GM12878 (cell line): Measurements from ENCODE around the gene ANO3. TPM values are rescaled to one million over a fixed set of nuclear protein-coding genes. Genes with fewer than 3 reads are reported as not detected.

ENCODE experiments used
- ATAC-seq: fragments of 200-7000 bp; cut with Tn5 transposase; 3 replicates; pipeline ENCODE4 v1.9.1; 2020; ENCODE audit warnings: mild to moderate bottlenecking, moderate library complexity
- BruUV-seq: library from RNA; stranded (reverse); fragments of 400-500 nt; replicated peaks from 2 replicates; lab custom pipeline; 2021; lab: Mats Ljungman, UMichigan
- CTCF ChIA-PET: fragments of 300-600 bp; sonication (Branson Sonifier 250); formaldehyde crosslinking; extraction: SDS; loops from one replicate; lab custom pipeline; 2021; ENCODE audit warnings: inconsistent platforms; lab: Yijun Ruan, JAX
- POLR2A ChIA-PET: fragments of 350-600 bp; formaldehyde crosslinking; extraction: SDS; loops from one replicate; lab custom pipeline; 2021; ENCODE audit warnings: inconsistent platforms; lab: Charles Lee
- RAD21 ChIA-PET: fragments of 300-600 bp; sonication (Branson Sonifier 250); formaldehyde crosslinking; loops from one replicate; lab custom pipeline; 2023; ENCODE audit warnings: antibody characterized with exemption; ENCODE audit not compliant: unreplicated experiment; lab: Charles Lee
- SMC1A ChIA-PET: fragments of 300-600 bp; sonication (Branson Sonifier 250); formaldehyde crosslinking; loops from one replicate; lab custom pipeline; 2023; ENCODE audit not compliant: unreplicated experiment, uncharacterized antibody; lab: Charles Lee
- DNase-seq: peaks from one replicate; pipeline ENCODE4 v3.0.0-alpha.2; 2011; ENCODE audit warnings: low read depth, low spot score
- FAIRE-seq: peaks from 3 replicates; lab custom pipeline; 2011; peaks lifted over from hg19 to GRCh38; lab: Jason Lieb, UNC
- H2AFZ ChIP-seq: 2 replicates; pipeline ENCODE4 v1.6.0; 2011; ENCODE audit warnings: low read depth, low read length, control low read depth; ENCODE audit not compliant: control insufficient read depth
- H3K27ac ChIP-seq: 2 replicates; pipeline ENCODE4 v1.5.1; 2011; ENCODE audit warnings: control low read depth; ENCODE audit not compliant: control insufficient read depth, insufficient read depth
- H3K27me3 ChIP-seq, 2 experiments: replicated peaks in 1 of 2; 2 replicates each; pipeline versions ENCODE4 v1.6.0 to v1.6.1; 2011; ENCODE audit warnings: low read length in 1 of 2; ENCODE audit not compliant: control insufficient read depth in 2 of 2, insufficient read depth in 2 of 2
- H3K36me3 ChIP-seq, 2 experiments: 2 replicates each; pipeline ENCODE4 v1.5.1; 2011; ENCODE audit warnings: low read length in 1 of 2; ENCODE audit not compliant: control insufficient read depth in 2 of 2, insufficient read depth in 2 of 2
- H3K4me1 ChIP-seq: 2 replicates; pipeline ENCODE4 v1.6.1; 2011; ENCODE audit warnings: mild to moderate bottlenecking, low read length, moderate library complexity, mixed read lengths; ENCODE audit not compliant: control insufficient read depth, insufficient read depth
- H3K4me2 ChIP-seq: 2 replicates; pipeline ENCODE4 v1.6.0; 2011; ENCODE audit warnings: control low read depth; ENCODE audit not compliant: control insufficient read depth, insufficient read depth
- H3K4me3 ChIP-seq: fragments of 200-600 bp; sonication (generic); 2 replicates; pipeline ENCODE4 v1.5.1; 2016
- H3K79me2 ChIP-seq: 2 replicates; pipeline ENCODE4 v1.6.0; 2011; ENCODE audit warnings: low read length; ENCODE audit not compliant: control insufficient read depth, insufficient read depth
- H3K9ac ChIP-seq: 2 replicates; pipeline ENCODE4 v1.8.0; 2011; ENCODE audit warnings: low read length, control low read depth, mixed read lengths; ENCODE audit not compliant: control insufficient read depth, insufficient read depth
- H3K9me3 ChIP-seq: replicated peaks from 3 replicates; pipeline ENCODE4 v1.5.1; 2011; ENCODE audit warnings: mild to moderate bottlenecking, low read length; ENCODE audit not compliant: control insufficient read depth, insufficient read depth
- H4K20me1 ChIP-seq: 2 replicates; pipeline ENCODE4 v1.6.0; 2011; ENCODE audit not compliant: control insufficient read depth, insufficient read depth
- BMI1 ChIP-seq: fragments of 450-650 bp; IDR thresholded peaks from 2 replicates; pipeline ENCODE4 v1.6.1; 2016; ENCODE audit warnings: mild to moderate bottlenecking, moderate library complexity, borderline replicate concordance
- E2F8 ChIP-seq: fragments of 450-650 bp; IDR thresholded peaks from 2 replicates; pipeline ENCODE4 v1.6.1; 2018; ENCODE audit warnings: mild to moderate bottlenecking, low read depth, moderate library complexity; ENCODE audit not compliant: partially characterized antibody
- EZH2 ChIP-seq: IDR thresholded peaks from 2 replicates; pipeline ENCODE4 v1.6.1; 2012; ENCODE audit warnings: low read depth, mild to moderate bottlenecking, control low read depth, inconsistent platforms, low read length, borderline replicate concordance; ENCODE audit not compliant: control insufficient read depth
- RCOR1 ChIP-seq: conservative IDR thresholded peaks from 2 replicates; pipeline ENCODE4 v1.6.1; 2012; ENCODE audit warnings: low read depth, low read length, improper control_type of control experiment
- SMC3 ChIP-seq: IDR thresholded peaks from 2 replicates; pipeline ENCODE4 v1.6.1; 2011; ENCODE audit warnings: low read length, improper control_type of control experiment, borderline replicate concordance
- USF2 ChIP-seq: IDR thresholded peaks from 2 replicates; pipeline ENCODE4 v1.6.1; 2011; ENCODE audit warnings: low read depth, low read length, improper control_type of control experiment, borderline replicate concordance
- ZNF384 ChIP-seq: IDR thresholded peaks from 2 replicates; pipeline ENCODE4 v1.6.1; 2012; ENCODE audit warnings: low read depth, mild to moderate bottlenecking, low read length, improper control_type of control experiment, borderline replicate concordance
- WGBS: methylation state at CpG from one replicate; pipeline ENCODE4 v1.1.6; 2016; ENCODE audit warnings: low lambda C conversion rate; ENCODE audit not compliant: insufficient replicate concordance, insufficient coverage; ENCODE audit errors: missing lambda C conversion rate; 5-methylcytosine and 5-hydroxymethylcytosine counted together
- in situ Hi-C: fragments of 300-500 bp; cut with MboI; formaldehyde crosslinking; loops from 9 replicates; pipeline ENCODE4 v1.14.3; 2018; ENCODE audit warnings: mixed read lengths
- intact Hi-C: fragments of 100-400 bp; cut with micrococcal nuclease; formaldehyde crosslinking; loops from one replicate; pipeline ENCODE4 v1.14.2; 2022; ENCODE audit not compliant: unreplicated experiment
- polyA plus RNA-seq, 11 experiments: library from polyadenylated mRNA; depleted of rRNA in 4 of 11; unstranded in 6 of 11; stranded (reverse) in 5 of 11; fragments of >200 nt; fragmentation: Nextera tagmentation in 4 of 11; fragmentation: Illumina TruSeq in 1 of 11; extraction: Ambion mirVana in 4 of 11; extraction: Trizol in 1 of 11; gene quantifications; 1 replicate in 1 of 11; 2 replicates in 10 of 11; pipeline versions ENCODE4 v1.2.1 to v1.2.3, GENCODE V29; 2011 to 2016; ENCODE audit warnings: inconsistent platforms in 2 of 11, missing spikeins in 2 of 11, low read depth in 1 of 11
- total RNA-seq, 4 experiments: library from RNA; depleted of rRNA in 3 of 4; stranded (reverse); fragments of >200 nt in 3 of 4; fragmentation: Illumina TruSeq in 1 of 4; extraction: Trizol in 1 of 4; gene quantifications; 2 replicates each; pipeline versions ENCODE4 v1.2.1 to v1.2.3, GENCODE V29; 2013 to 2021
- TF ChIP-seq, protein P1 (sequence below): IDR thresholded peaks from 2 replicates; pipeline ENCODE4 v1.6.1; 2012; ENCODE audit warnings: low read depth, low read length, improper control_type of control experiment

Gene ANO3
- total and polyA plus RNA-seq, 10 of the 15 experiments (the other 5 are each of a cell fraction or from before 2014, with no cell fraction given): 0.13 to 5.9 (median 0.44) TPM

DNA sequence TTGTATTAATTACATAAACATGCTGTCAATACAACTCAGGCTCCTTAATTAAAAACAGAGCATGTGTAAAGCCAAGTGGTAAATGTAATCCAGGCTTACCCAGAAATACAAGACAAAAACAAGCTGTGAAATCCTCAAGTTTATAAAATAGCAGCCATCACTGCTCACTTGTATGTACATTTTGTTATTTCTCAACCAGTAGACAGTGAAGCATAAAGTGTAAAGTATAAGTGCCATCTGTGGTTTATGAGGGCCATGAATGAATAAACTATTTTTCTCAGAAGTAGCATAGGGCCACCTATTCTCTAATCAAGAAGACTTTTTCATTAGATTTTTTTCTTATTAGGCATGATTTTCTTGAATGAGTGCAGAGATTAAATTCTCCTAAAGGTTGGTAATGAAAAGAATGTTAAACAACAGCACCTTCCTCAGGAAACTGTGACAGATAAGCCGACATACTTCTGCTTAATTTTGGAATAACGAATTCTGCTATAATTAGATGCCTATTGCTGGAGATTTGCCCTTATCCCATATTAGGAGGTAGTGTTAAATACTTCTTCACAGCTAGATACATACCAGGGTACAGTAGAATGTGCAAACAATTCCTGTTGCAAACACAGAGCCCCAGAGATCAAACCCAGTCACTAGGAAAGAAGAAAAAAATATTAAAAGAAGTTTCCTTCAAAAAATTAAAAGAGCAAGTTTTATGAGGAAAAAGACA is 377.0 kb downstream of the ANO3 start:
- ChIA-PET SMC1A (no interaction called here), CTCF (no interaction called here), RAD21 (no interaction called here), POLR2A (no interaction called here)
- Histone ChIP-seq H3K27me3 (no peaks in the 10 kb centered on the region), H3K79me2 (no peaks in the 10 kb centered on the region), H3K4me2 (no peak overlapping the region), H3K9me3 (no peaks in the 10 kb centered on the region), H3K4me1 (no peaks in the 10 kb centered on the region), H3K27ac (no peak overlapping the region), H4K20me1 (no peaks in the 10 kb centered on the region), H3K4me3 (no peak overlapping the region), H2AFZ (no peak overlapping the region), H3K36me3 (no peaks in the 10 kb centered on the region), H3K9ac (no peak overlapping the region)
- DNase-seq (no peak), FAIRE-seq (no peak), ATAC-seq (no peak)
- intact Hi-C loops (no loop called here), in situ Hi-C loops (no loop called here)
- no TSS peak for BruUV-seq
- TF ChIP-seq ZNF384: no peak
- no peak for TF ChIP-seq E2F8
- no peak for TF ChIP-seq EZH2
- TF ChIP-seq BMI1: peak; percentile 58; the same call in 1 of the 2 replicates
- TF ChIP-seq RCOR1: no peak
- no peak for TF ChIP-seq SMC3
- TF ChIP-seq, protein P1, sequence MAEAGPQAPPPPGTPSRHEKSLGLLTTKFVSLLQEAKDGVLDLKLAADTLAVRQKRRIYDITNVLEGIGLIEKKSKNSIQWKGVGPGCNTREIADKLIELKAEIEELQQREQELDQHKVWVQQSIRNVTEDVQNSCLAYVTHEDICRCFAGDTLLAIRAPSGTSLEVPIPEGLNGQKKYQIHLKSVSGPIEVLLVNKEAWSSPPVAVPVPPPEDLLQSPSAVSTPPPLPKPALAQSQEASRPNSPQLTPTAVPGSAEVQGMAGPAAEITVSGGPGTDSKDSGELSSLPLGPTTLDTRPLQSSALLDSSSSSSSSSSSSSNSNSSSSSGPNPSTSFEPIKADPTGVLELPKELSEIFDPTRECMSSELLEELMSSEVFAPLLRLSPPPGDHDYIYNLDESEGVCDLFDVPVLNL: no peak
- no peak for TF ChIP-seq USF2
- WGBS: 3% methylated on average over 2 of the region's 2 CpGs
